HepG2 (cell line): Measurements from ENCODE around the gene PKD2L1. TPM values are rescaled to one million over a fixed set of nuclear protein-coding genes. Genes with fewer than 3 reads are reported as not detected.
A peak's percentile ranks its signal among the peaks of the same experiment; 100 is the strongest.

ENCODE experiments used
- DPF2 ChIP-seq: sonication (generic); formaldehyde crosslinking; IDR thresholded peaks from 2 replicates; pipeline ENCODE4 v1.4.0; 2020; ENCODE audit warnings: mild to moderate bottlenecking, low read depth, missing genetic modification reagents, borderline replicate concordance
- FOXP1 ChIP-seq, 2 experiments: fragments of 450-650 bp in 1 of 2; IDR thresholded peaks; 2 replicates each; pipeline ENCODE4 v1.6.1; 2017 to 2018; ENCODE audit warnings: antibody characterized with exemption in 1 of 2
- KAT2B ChIP-seq: fragments of 150-350 bp; IDR thresholded peaks from 2 replicates; pipeline ENCODE4 v1.6.1; 2014; ENCODE audit warnings: low read depth, low read length, borderline replicate concordance
- KDM2A ChIP-seq: sonication (generic); formaldehyde crosslinking; IDR thresholded peaks from 2 replicates; pipeline ENCODE4 v1.4.0; 2020; ENCODE audit warnings: low read depth, missing genetic modification reagents, borderline replicate concordance
- MEF2D ChIP-seq: sonication (generic); formaldehyde crosslinking; IDR thresholded peaks from 2 replicates; pipeline ENCODE4 v1.5.1; 2020; ENCODE audit warnings: mild to moderate bottlenecking, missing genetic modification reagents
- PLRG1 ChIP-seq: fragments of 450-650 bp; conservative IDR thresholded peaks from 2 replicates; pipeline ENCODE4 v1.6.1; 2016
- POLR2AphosphoS2 ChIP-seq: IDR thresholded peaks from 2 replicates; pipeline ENCODE4 v1.6.1; 2011; ENCODE audit warnings: low read depth, low read length, improper control_type of control experiment
- SRSF1 ChIP-seq: fragments of 200-400 bp; formaldehyde crosslinking; optimal IDR thresholded peaks from 2 replicates; pipeline ENCODE3; 2017; ENCODE audit warnings: mild to moderate bottlenecking, low read depth, low read length, moderate library complexity
- TARDBP ChIP-seq: sonication (generic); formaldehyde crosslinking; IDR thresholded peaks from 2 replicates; pipeline ENCODE4 v1.8.0; 2022; ENCODE audit warnings: mild to moderate bottlenecking, missing genetic modification reagents
- ZNF326 ChIP-seq: sonication (generic); formaldehyde crosslinking; IDR thresholded peaks from 2 replicates; pipeline ENCODE4 v1.4.0; 2020; ENCODE audit warnings: missing genetic modification reagents, borderline replicate concordance
- ZNF510 ChIP-seq: sonication (generic); formaldehyde crosslinking; IDR thresholded peaks from 2 replicates; pipeline ENCODE4 v1.4.0; 2020; ENCODE audit warnings: low read depth, mild to moderate bottlenecking, missing genetic modification reagents
- ZNF570 ChIP-seq: sonication (generic); formaldehyde crosslinking; IDR thresholded peaks from 2 replicates; pipeline ENCODE4 v1.4.0; 2020; ENCODE audit warnings: mild to moderate bottlenecking, missing genetic modification reagents, borderline replicate concordance
- ZNF619 ChIP-seq: sonication (generic); formaldehyde crosslinking; IDR thresholded peaks from 2 replicates; pipeline ENCODE4 v1.4.0; 2020; ENCODE audit warnings: mild to moderate bottlenecking, missing genetic modification reagents
- ZNF768 ChIP-seq: sonication (generic); formaldehyde crosslinking; IDR thresholded peaks from 2 replicates; pipeline ENCODE4 v1.4.0; 2020; ENCODE audit warnings: missing genetic modification reagents
- ZNF841 ChIP-seq: sonication (generic); formaldehyde crosslinking; IDR thresholded peaks from 2 replicates; pipeline ENCODE4 v1.8.1; 2023; ENCODE audit warnings: missing genetic modification reagents, borderline replicate concordance
- ZSCAN31 ChIP-seq: sonication (generic); formaldehyde crosslinking; IDR thresholded peaks from 2 replicates; pipeline ENCODE4 v1.5.0; 2020; ENCODE audit warnings: low read depth, mild to moderate bottlenecking, missing genetic modification reagents
- polyA plus RNA-seq, 8 experiments: library from polyadenylated mRNA; depleted of rRNA in 3 of 8; stranded (reverse) in 7 of 8; unstranded in 1 of 8; fragments of >200 nt; fragmentation: Illumina TruSeq in 4 of 8; extraction: Trizol in 4 of 8; gene quantifications; 2 replicates each; pipeline versions ENCODE4 v1.2.1 to v1.2.3, GENCODE V29; 2011 to 2016; ENCODE audit warnings: low read depth in 4 of 8, missing spikeins in 1 of 8, mixed read lengths in 1 of 8; ENCODE audit not compliant: insufficient read depth in 1 of 8
- total RNA-seq, 5 experiments: library from RNA; depleted of rRNA; stranded (reverse); fragments of >200 nt; fragmentation: Illumina TruSeq; extraction: Trizol; gene quantifications; 2 replicates each; pipeline ENCODE4 v1.2.3, GENCODE V29; 2016; ENCODE audit warnings: low read depth in 1 of 5
- TF ChIP-seq, protein P1 (sequence below): sonication (generic); formaldehyde crosslinking; IDR thresholded peaks from 2 replicates; pipeline ENCODE4 v1.4.0; 2020; ENCODE audit warnings: mild to moderate bottlenecking, missing genetic modification reagents
- TF ChIP-seq, protein P2 (sequence below): sonication (generic); formaldehyde crosslinking; IDR thresholded peaks from 2 replicates; pipeline ENCODE4 v1.4.0; 2020; ENCODE audit warnings: missing genetic modification reagents, borderline replicate concordance
- TF ChIP-seq, protein P3 (sequence below): IDR thresholded peaks from 2 replicates; pipeline ENCODE4 v1.6.1; 2016; ENCODE audit warnings: low read depth, missing genetic modification reagents, missing compliant biosample characterization

Gene PKD2L1
- total and polyA plus RNA-seq, 2 of the 13 experiments (the other 11 are each of a cell fraction or from before 2014, with no cell fraction given) = 0.07 to 0.15 TPM

DNA sequence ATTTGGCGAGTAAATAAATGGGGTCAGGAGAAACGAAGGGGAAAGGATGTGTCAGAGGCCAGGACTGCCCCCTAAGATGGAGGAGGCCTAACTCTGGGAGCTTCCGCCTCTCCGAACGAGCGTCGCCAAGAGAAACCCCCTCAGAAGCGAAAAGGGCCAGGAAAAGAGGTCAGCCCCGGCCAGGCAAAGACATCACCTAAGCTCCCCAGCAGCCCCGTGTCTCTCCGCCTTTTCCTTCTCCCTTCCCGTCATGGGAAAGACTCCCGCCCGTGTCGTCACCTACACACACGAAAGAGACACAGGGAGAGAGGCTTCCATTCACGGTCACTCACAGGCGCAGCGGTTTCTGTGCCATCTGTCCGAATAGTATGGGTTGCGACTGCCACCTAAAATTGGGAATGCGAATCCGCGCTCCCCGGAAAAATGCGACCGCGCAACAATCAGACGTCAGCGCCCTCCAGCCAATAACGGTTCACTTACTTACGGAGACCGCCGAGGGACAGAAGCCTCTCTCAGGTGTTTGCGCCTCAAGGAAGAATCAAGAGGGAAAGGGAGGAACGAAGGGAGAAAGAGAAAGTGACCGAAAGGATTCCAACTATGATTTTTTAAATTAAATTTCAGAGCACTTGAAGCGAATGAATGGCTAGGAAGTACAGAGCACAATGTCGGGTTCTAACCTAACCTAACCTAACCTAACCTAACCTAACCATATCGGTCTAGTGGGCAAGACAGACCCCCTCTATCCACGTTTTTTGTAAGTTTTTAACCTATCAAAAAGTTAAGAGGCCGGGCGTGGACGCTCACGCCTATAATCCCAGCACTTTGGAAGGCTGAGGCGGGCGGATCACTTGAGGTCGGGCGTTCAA, 62.6 kb downstream of the PKD2L1 start, which contains the start of gene CWF19L1 (continued):
- TF ChIP-seq SRSF1 (no peak), KDM2A (CRISPR knock-in tag) (peak; percentile 81), ZNF619 (CRISPR knock-in tag) (peak; percentile 65; the same call in 1 of the 2 replicates), ZNF768 (CRISPR knock-in tag) (0 out of 2 replicates have a peak, but pooled peaks have one; percentile 18), ZNF510 (CRISPR knock-in tag) (no peak), ZNF326 (CRISPR knock-in tag) (no peak), TARDBP (CRISPR knock-in tag) (peak; percentile 90; the same call in 1 of the 2 replicates), ZNF841 (0 out of 2 replicates have a peak, but pooled peaks have one; percentile 21), ZNF570 (CRISPR knock-in tag) (no peak), FOXP1 (IDR thresholded peaks at IDR 0.05) (no peak), FOXP1 (CRISPR knock-in tag; IDR thresholded peaks at IDR 0.05) (no peak), PLRG1 (no peak), MEF2D (CRISPR knock-in tag) (0 out of 2 replicates have a peak, but pooled peaks have one; percentile 20), POLR2AphosphoS2 (no peak), KAT2B (no peak), DPF2 (CRISPR knock-in tag) (no peak), ZSCAN31 (CRISPR knock-in tag) (no peak)
- TF ChIP-seq, protein P1, sequence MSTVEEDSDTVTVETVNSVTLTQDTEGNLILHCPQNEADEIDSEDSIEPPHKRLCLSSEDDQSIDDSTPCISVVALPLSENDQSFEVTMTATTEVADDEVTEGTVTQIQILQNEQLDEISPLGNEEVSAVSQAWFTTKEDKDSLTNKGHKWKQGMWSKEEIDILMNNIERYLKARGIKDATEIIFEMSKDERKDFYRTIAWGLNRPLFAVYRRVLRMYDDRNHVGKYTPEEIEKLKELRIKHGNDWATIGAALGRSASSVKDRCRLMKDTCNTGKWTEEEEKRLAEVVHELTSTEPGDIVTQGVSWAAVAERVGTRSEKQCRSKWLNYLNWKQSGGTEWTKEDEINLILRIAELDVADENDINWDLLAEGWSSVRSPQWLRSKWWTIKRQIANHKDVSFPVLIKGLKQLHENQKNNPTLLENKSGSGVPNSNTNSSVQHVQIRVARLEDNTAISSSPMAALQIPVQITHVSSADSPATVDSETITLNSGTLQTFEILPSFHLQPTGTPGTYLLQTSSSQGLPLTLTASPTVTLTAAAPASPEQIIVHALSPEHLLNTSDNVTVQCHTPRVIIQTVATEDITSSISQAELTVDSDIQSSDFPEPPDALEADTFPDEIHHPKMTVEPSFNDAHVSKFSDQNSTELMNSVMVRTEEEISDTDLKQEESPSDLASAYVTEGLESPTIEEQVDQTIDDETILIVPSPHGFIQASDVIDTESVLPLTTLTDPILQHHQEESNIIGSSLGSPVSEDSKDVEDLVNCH (CRISPR knock-in tag) = no peak
- TF ChIP-seq, protein P2, sequence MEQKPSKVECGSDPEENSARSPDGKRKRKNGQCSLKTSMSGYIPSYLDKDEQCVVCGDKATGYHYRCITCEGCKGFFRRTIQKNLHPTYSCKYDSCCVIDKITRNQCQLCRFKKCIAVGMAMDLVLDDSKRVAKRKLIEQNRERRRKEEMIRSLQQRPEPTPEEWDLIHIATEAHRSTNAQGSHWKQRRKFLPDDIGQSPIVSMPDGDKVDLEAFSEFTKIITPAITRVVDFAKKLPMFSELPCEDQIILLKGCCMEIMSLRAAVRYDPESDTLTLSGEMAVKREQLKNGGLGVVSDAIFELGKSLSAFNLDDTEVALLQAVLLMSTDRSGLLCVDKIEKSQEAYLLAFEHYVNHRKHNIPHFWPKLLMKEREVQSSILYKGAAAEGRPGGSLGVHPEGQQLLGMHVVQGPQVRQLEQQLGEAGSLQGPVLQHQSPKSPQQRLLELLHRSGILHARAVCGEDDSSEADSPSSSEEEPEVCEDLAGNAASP = peak; percentile 79
- TF ChIP-seq, protein P3, sequence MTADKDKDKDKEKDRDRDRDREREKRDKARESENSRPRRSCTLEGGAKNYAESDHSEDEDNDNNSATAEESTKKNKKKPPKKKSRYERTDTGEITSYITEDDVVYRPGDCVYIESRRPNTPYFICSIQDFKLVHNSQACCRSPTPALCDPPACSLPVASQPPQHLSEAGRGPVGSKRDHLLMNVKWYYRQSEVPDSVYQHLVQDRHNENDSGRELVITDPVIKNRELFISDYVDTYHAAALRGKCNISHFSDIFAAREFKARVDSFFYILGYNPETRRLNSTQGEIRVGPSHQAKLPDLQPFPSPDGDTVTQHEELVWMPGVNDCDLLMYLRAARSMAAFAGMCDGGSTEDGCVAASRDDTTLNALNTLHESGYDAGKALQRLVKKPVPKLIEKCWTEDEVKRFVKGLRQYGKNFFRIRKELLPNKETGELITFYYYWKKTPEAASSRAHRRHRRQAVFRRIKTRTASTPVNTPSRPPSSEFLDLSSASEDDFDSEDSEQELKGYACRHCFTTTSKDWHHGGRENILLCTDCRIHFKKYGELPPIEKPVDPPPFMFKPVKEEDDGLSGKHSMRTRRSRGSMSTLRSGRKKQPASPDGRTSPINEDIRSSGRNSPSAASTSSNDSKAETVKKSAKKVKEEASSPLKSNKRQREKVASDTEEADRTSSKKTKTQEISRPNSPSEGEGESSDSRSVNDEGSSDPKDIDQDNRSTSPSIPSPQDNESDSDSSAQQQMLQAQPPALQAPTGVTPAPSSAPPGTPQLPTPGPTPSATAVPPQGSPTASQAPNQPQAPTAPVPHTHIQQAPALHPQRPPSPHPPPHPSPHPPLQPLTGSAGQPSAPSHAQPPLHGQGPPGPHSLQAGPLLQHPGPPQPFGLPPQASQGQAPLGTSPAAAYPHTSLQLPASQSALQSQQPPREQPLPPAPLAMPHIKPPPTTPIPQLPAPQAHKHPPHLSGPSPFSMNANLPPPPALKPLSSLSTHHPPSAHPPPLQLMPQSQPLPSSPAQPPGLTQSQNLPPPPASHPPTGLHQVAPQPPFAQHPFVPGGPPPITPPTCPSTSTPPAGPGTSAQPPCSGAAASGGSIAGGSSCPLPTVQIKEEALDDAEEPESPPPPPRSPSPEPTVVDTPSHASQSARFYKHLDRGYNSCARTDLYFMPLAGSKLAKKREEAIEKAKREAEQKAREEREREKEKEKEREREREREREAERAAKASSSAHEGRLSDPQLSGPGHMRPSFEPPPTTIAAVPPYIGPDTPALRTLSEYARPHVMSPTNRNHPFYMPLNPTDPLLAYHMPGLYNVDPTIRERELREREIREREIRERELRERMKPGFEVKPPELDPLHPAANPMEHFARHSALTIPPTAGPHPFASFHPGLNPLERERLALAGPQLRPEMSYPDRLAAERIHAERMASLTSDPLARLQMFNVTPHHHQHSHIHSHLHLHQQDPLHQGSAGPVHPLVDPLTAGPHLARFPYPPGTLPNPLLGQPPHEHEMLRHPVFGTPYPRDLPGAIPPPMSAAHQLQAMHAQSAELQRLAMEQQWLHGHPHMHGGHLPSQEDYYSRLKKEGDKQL = no peak
